UCSD-AML1 (cell line): ENCODE data around the gene AAR2.

ENCODE experiments used
- DNase-seq: peaks from one replicate; lab custom pipeline; 2025; ENCODE audit not compliant: unreplicated experiment; lab: John Stamatoyannopoulos, UW

AAR2 gene

GRCh38 chr20:36217226-36217625, 19.1 kb upstream of the AAR2 start:
- DNase-seq: no peak

- no peak for DNase-seq
Observed at GRCh38 chr20:36218380-36219064, 17.8 kb upstream of the AAR2 start.

GRCh38 chr20:36219671-36220220, 16.5 kb upstream of the AAR2 start:
- no peak for DNase-seq

GRCh38 chr20:36225666-36226065, 10.6 kb upstream of the AAR2 start:
- no peak for DNase-seq

- no peak for DNase-seq
Observed at GRCh38 chr20:36228770-36229169, 7.5 kb upstream of the AAR2 start.

GRCh38 chr20:36230019-36230418, 6.3 kb upstream of the AAR2 start:
- no peak for DNase-seq

GRCh38 chr20:36231331-36231730, 4.9 kb upstream of the AAR2 start:
- DNase-seq: no peak

GRCh38 chr20:36234771-36235320, 1.4 kb upstream of the AAR2 start:
- no peak for DNase-seq

GRCh38 chr20:36236786-36237121, 476 bp downstream of the AAR2 start:
- no peak for DNase-seq

- DNase-seq: no peak
Observed at GRCh38 chr20:36237477-36237876, 1.2 kb downstream of the AAR2 start.

- DNase-seq: no peak
Observed at GRCh38 chr20:36238153-36238552, 1.9 kb downstream of the AAR2 start.

- no peak for DNase-seq
Observed at GRCh38 chr20:36238760-36239159, 2.5 kb downstream of the AAR2 start.

GRCh38 chr20:36240076-36240475, 3.8 kb downstream of the AAR2 start:
- DNase-seq: no peak

GRCh38 chr20:36241678-36242077, 5.4 kb downstream of the AAR2 start:
- no peak for DNase-seq

GRCh38 chr20:36243726-36244125, 7.4 kb downstream of the AAR2 start:
- no peak for DNase-seq

GRCh38 chr20:36246401-36246800, 10.1 kb downstream of the AAR2 start:
- DNase-seq: no peak

GRCh38 chr20:36248836-36249235, 12.6 kb downstream of the AAR2 start:
- no peak for DNase-seq

- no peak for DNase-seq
Observed at GRCh38 chr20:36249450-36249849, 13.2 kb downstream of the AAR2 start.

GRCh38 chr20:36251426-36251825, 15.1 kb downstream of the AAR2 start:
- no peak for DNase-seq

GRCh38 chr20:36252511-36252910, 16.2 kb downstream of the AAR2 start:
- no peak for DNase-seq

- no peak for DNase-seq
Observed at GRCh38 chr20:36253036-36253435, 16.8 kb downstream of the AAR2 start.

- no peak for DNase-seq
Observed at GRCh38 chr20:36254076-36254475, 17.8 kb downstream of the AAR2 start.

GRCh38 chr20:36255445-36255844, 19.2 kb downstream of the AAR2 start:
- DNase-seq: no peak
